Keratinocyte (primary cell): ENCODE data around the gene CTNNA2. TPM values are rescaled to one million over a fixed set of nuclear protein-coding genes. Genes with fewer than 3 reads are reported as not detected.

Source experiments
- DNase-seq: peaks from one replicate; pipeline ENCODE4 v3.0.0-alpha.2; 2011; ENCODE audit warnings: low read depth, missing footprints, low spot score
- FAIRE-seq: peaks from 2 replicates; lab custom pipeline; 2011; peaks lifted over from hg19 to GRCh38; lab: Jason Lieb, UNC
- H2AFZ ChIP-seq: 2 replicates; pipeline ENCODE4 v1.6.0; 2012; ENCODE audit warnings: low read length, control low read depth, inconsistent platforms; ENCODE audit not compliant: control insufficient read depth
- H3K27ac ChIP-seq: 2 replicates; pipeline ENCODE4 v1.5.1; 2011; ENCODE audit warnings: low read length; ENCODE audit not compliant: control insufficient read depth, insufficient read depth
- H3K27me3 ChIP-seq: 3 replicates; pipeline ENCODE4 v1.6.0; 2011; ENCODE audit warnings: low read length; ENCODE audit not compliant: control insufficient read depth, insufficient read depth; ENCODE audit errors: extremely low read depth
- H3K36me3 ChIP-seq, 2 experiments: 2 replicates in 1 of 2; 3 replicates in 1 of 2; pipeline ENCODE4 v1.5.1; 2011; ENCODE audit warnings: low read length in 2 of 2, mild to moderate bottlenecking in 1 of 2; ENCODE audit not compliant: control insufficient read depth in 2 of 2, insufficient read depth in 2 of 2; ENCODE audit errors: extremely low read depth in 1 of 2
- H3K4me1 ChIP-seq: 3 replicates; pipeline ENCODE4 v1.5.1; 2011; ENCODE audit warnings: low read length; ENCODE audit not compliant: control insufficient read depth, insufficient read depth; ENCODE audit errors: extremely low read depth
- H3K4me2 ChIP-seq: 3 replicates; pipeline ENCODE4 v1.6.0; 2011; ENCODE audit warnings: low read depth, low read length; ENCODE audit not compliant: control insufficient read depth, insufficient read depth; ENCODE audit errors: extremely low read depth
- H3K4me3 ChIP-seq, 3 experiments: fragments of 200-600 bp in 1 of 3; sonication (generic) in 1 of 3; 2 replicates in 2 of 3; 3 replicates in 1 of 3; pipeline ENCODE4 v1.5.1; 2011 to 2016; ENCODE audit warnings: low read length in 3 of 3, mild to moderate bottlenecking in 3 of 3, control low read depth in 2 of 3, inconsistent platforms in 1 of 3, low read depth in 1 of 3, mixed read lengths in 1 of 3, mixed run types in 1 of 3, moderate library complexity in 1 of 3; ENCODE audit not compliant: control insufficient read depth in 2 of 3, insufficient read depth in 2 of 3; ENCODE audit errors: extremely low read depth in 1 of 3
- H3K79me2 ChIP-seq: 2 replicates; pipeline ENCODE4 v1.6.0; 2012; ENCODE audit warnings: low read length; ENCODE audit not compliant: control insufficient read depth, insufficient read depth
- H3K9ac ChIP-seq: 3 replicates; pipeline ENCODE4 v1.6.0; 2011; ENCODE audit warnings: low read length; ENCODE audit not compliant: control insufficient read depth, insufficient read depth; ENCODE audit errors: extremely low read depth
- H3K9me1 ChIP-seq: 3 replicates; pipeline ENCODE4 v1.6.0; 2011; ENCODE audit warnings: low read length; ENCODE audit not compliant: control insufficient read depth, insufficient read depth; ENCODE audit errors: extremely low read depth
- H3K9me3 ChIP-seq: 2 replicates; pipeline ENCODE4 v1.5.1; 2012; ENCODE audit warnings: low read depth, low read length; ENCODE audit not compliant: control insufficient read depth
- H4K20me1 ChIP-seq: 3 replicates; pipeline ENCODE4 v1.6.0; 2011; ENCODE audit warnings: low read length; ENCODE audit not compliant: control insufficient read depth, insufficient read depth; ENCODE audit errors: extremely low read depth
- CTCF ChIP-seq, 3 experiments: IDR thresholded peaks in 1 of 3; conservative IDR thresholded peaks in 1 of 3; optimal IDR thresholded peaks in 1 of 3; 2 replicates in 2 of 3; 3 replicates in 1 of 3; pipeline versions ENCODE3 to v1.5.1; 2011; ENCODE audit warnings: low read length in 3 of 3, mild to moderate bottlenecking in 3 of 3, moderate library complexity in 2 of 3, control low read depth in 1 of 3, inconsistent platforms in 1 of 3; ENCODE audit not compliant: insufficient read depth in 2 of 3; ENCODE audit errors: extremely low read depth in 1 of 3
- EZH2 ChIP-seq: IDR thresholded peaks from one replicate; pipeline ENCODE4 v1.6.1; 2012; ENCODE audit warnings: inconsistent platforms, mild to moderate bottlenecking, low read length, moderate library complexity
- dilution Hi-C: fragments of 300-500 bp; cut with MboI; formaldehyde crosslinking; loops from one replicate; pipeline ENCODE4 v1.7.0; 2020; ENCODE audit warnings: low sequenced_read_pairs; ENCODE audit not compliant: extremely low pct_ligation_motif_present
- polyA plus RNA-seq, 5 experiments: library from polyadenylated mRNA; depleted of rRNA in 3 of 5; stranded (reverse) in 3 of 5; stranded (forward) in 1 of 5; unstranded in 1 of 5; fragments of >200 nt; gene quantifications; 1 replicate in 1 of 5; 2 replicates in 3 of 5; 3 replicates in 1 of 5; pipeline versions ENCODE4 v1.2.1 to v1.2.3, GENCODE V29; 2011 to 2012; ENCODE audit warnings: missing spikeins in 2 of 5, low read depth in 1 of 5, low replicate concordance in 1 of 5

CTNNA2 gene
- polyA plus RNA-seq, 1 donor (not counting 4 experiments of a cell fraction or from before 2014, with no cell fraction given): not detected

- no peaks in the 10 kb centered on the region for H4K20me1 ChIP-seq
- no peak overlapping the region for H3K9ac ChIP-seq
- no peaks in the 10 kb centered on the region for H3K36me3 ChIP-seq
- no peaks in the 10 kb centered on the region for H3K9me3 ChIP-seq
- no peaks in the 10 kb centered on the region for H3K27me3 ChIP-seq
- no peak for FAIRE-seq
- no peaks in the 10 kb centered on the region for H3K4me1 ChIP-seq
- H3K27ac ChIP-seq: no peak overlapping the region
- no peaks in the 10 kb centered on the region for H3K9me1 ChIP-seq
- H3K4me2 ChIP-seq: no peak overlapping the region
- no peak for DNase-seq
- H3K79me2 ChIP-seq: no peaks in the 10 kb centered on the region
- no peak overlapping the region for H2AFZ ChIP-seq
- H3K4me3 ChIP-seq: no peak overlapping the region
- dilution Hi-C loops: no loop called here
- TF ChIP-seq CTCF (optimal IDR thresholded peaks at IDR 0.05 in 1 of 3, IDR thresholded peaks at IDR 0.05 in 1 of 3, conservative IDR thresholded peaks at IDR 0.05 in 1 of 3; ENCODE audit: extremely low read depth in 1 of 3, insufficient read depth in 2 of 3, low read length in 3 of 3) (no peak), EZH2 (no peak)
Measured at GRCh38 chr2:80437959-80438358, 925.1 kb downstream of the CTNNA2 start.

GRCh38 chr2:80438686-80439085 lies 925.8 kb downstream of the CTNNA2 start:
- H3K4me1 ChIP-seq: no peaks in the 10 kb centered on the region
- no peaks in the 10 kb centered on the region for H3K36me3 ChIP-seq
- dilution Hi-C loops: no loop called here
- no peak for TF ChIP-seq EZH2
- no peak for TF ChIP-seq CTCF (optimal IDR thresholded peaks at IDR 0.05 in 1 of 3, IDR thresholded peaks at IDR 0.05 in 1 of 3, conservative IDR thresholded peaks at IDR 0.05 in 1 of 3; ENCODE audit: extremely low read depth in 1 of 3, insufficient read depth in 2 of 3, low read length in 3 of 3)
- no peaks in the 10 kb centered on the region for H3K79me2 ChIP-seq
- H3K9ac ChIP-seq: no peak overlapping the region
- DNase-seq (no peak), FAIRE-seq (no peak)
- H4K20me1 ChIP-seq: no peaks in the 10 kb centered on the region
- H2AFZ ChIP-seq: no peak overlapping the region
- no peak overlapping the region for H3K4me2 ChIP-seq
- no peaks in the 10 kb centered on the region for H3K27me3 ChIP-seq
- H3K4me3 ChIP-seq: no peak overlapping the region
- no peaks in the 10 kb centered on the region for H3K9me3 ChIP-seq
- H3K9me1 ChIP-seq: no peaks in the 10 kb centered on the region
- H3K27ac ChIP-seq: no peak overlapping the region
